Central memory CD8-positive, alpha-beta T cell (primary cell): ENCODE results near the gene CNOT4.
"Not testable (repeated sequence)": the region's sequence is repeated elsewhere in the genome, so short reads cannot be mapped to it uniquely, and the experiment has no call there.

ENCODE experiments used
- ATAC-seq: fragments of 150-1000 bp; cut with Tn5 transposase; replicated peaks from 2 replicates; pipeline ENCODE4 v1.10.0; 2022; ENCODE audit warnings: mild to moderate bottlenecking, moderate FRiP score, moderate number of reproducible peaks; ENCODE audit not compliant: poor library complexity, severe bottlenecking; ENCODE audit errors: extremely low read depth
- DNase-seq, 2 donors: peaks; one replicate each; pipeline ENCODE4 v3.0.0; 2021; ENCODE audit warnings: low spot score in 2 of 2
- H3K27ac Mint-ChIP-seq: one replicate; pipeline ENCODE4 v1.8.0; 2022; ENCODE audit warnings: low read depth, mild to moderate bottlenecking, moderate library complexity, mixed read lengths
- H3K27me3 Mint-ChIP-seq: one replicate; pipeline ENCODE4 v1.8.0; 2022; ENCODE audit warnings: mixed read lengths
- H3K36me3 Mint-ChIP-seq: one replicate; pipeline ENCODE4 v1.8.0; 2022; ENCODE audit warnings: mild to moderate bottlenecking, moderate library complexity, mixed read lengths; ENCODE audit not compliant: insufficient read depth
- H3K4me1 Mint-ChIP-seq: one replicate; pipeline ENCODE4 v1.8.0; 2022; ENCODE audit warnings: mixed read lengths
- H3K4me3 Mint-ChIP-seq: one replicate; pipeline ENCODE4 v1.8.0; 2022; ENCODE audit warnings: mild to moderate bottlenecking, moderate library complexity, mixed read lengths
- H3K9me3 Mint-ChIP-seq: one replicate; pipeline ENCODE4 v1.8.0; 2022; ENCODE audit warnings: mixed read lengths

Gene CNOT4

DNA sequence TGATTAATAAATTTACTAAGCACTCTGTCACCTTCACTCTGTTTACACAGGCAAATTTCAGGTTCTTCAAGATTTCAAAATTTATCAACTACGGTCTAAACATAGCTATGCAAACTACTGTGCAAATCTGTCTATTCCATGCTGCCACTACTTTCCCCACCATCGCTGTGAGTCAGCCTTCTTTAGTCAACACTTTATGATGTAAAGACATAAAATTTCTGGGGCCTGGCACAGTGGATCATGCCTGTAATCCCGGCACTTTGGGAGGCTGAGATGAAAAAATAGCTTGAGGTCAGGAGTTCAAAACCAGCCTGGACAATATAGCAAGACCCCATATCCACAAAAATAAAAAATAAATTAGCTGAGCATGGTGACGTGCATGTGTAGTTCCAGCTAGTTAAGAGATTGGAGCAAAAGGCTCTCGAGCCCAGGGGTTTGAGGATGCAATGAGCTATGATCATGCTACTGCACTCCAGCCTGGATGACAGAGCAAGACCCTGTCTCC, 42.6 kb downstream of the CNOT4 start:
- no peak overlapping the region for H3K4me3 Mint-ChIP-seq
- H3K27ac Mint-ChIP-seq: no peak overlapping the region
- peaks cover 54% of the 10 kb centered on the region for H3K4me1 Mint-ChIP-seq
- ATAC-seq (no peak), DNase-seq (no peak)
- H3K27me3 Mint-ChIP-seq: no peaks in the 10 kb centered on the region
- H3K9me3 Mint-ChIP-seq: no peaks in the 10 kb centered on the region
- H3K36me3 Mint-ChIP-seq: peaks cover 7% of the 10 kb centered on the region

DNA sequence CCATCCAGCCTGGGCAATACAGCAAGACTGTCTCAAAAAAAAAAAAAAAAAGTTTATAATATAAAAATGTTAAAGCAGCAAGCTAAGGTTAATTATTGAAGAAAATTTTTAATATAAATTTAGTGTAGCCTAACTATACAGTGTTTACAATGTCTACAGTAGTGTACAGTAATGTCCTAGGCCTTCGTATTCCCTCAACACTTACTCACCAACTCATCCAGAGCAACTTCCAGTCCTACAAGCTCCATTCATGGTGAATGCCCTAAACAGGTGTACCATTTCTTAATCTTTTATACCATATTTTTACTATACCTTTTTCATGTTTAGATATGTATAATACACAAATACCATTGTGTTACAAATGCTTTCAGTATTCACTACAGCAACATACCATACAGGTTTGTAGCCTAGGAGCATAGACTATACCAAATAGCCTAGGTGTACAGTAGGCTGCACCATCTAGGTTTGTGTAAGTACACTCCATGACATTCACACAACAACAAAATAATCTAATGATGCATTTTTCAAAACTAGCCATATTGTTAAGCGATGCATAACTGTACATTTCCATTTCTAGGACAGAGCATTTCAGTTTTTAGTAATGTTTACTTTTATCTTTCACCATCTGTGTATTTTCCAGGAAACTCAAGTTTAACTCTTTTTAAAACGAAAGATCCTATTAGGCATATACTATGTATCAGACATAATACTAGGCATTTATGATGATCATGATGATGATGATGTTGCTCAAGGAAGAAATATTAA, 43.3 kb downstream of the CNOT4 start:
- H3K27me3 Mint-ChIP-seq: no peaks in the 10 kb centered on the region
- DNase-seq (no peak), ATAC-seq (no peak)
- H3K36me3 Mint-ChIP-seq: peaks cover 6% of the 10 kb centered on the region
- no peak overlapping the region for H3K27ac Mint-ChIP-seq
- H3K4me1 Mint-ChIP-seq: peaks cover 55% of the 10 kb centered on the region
- H3K4me3 Mint-ChIP-seq: no peak overlapping the region
- H3K9me3 Mint-ChIP-seq: no peaks in the 10 kb centered on the region

DNA sequence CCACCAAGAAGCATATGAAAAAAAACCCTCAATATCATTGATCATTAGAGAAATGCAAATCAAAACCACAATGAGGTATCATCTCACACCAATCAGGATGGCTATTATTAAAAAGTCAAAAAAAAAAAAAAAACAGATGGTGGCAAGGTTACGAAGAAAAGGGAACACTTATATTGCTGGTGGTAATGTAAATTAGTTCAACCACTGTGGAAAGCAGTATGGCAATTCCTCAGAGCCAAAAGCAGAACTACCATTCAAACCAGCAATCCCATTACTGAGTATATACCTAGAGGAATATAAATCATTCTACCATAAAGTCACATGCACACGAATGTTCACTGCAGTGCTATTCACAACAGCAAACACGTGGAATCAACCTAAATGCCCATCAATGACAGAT, 46.0 kb downstream of the CNOT4 start:
- ATAC-seq: no peak
- DNase-seq: no peak

DNA sequence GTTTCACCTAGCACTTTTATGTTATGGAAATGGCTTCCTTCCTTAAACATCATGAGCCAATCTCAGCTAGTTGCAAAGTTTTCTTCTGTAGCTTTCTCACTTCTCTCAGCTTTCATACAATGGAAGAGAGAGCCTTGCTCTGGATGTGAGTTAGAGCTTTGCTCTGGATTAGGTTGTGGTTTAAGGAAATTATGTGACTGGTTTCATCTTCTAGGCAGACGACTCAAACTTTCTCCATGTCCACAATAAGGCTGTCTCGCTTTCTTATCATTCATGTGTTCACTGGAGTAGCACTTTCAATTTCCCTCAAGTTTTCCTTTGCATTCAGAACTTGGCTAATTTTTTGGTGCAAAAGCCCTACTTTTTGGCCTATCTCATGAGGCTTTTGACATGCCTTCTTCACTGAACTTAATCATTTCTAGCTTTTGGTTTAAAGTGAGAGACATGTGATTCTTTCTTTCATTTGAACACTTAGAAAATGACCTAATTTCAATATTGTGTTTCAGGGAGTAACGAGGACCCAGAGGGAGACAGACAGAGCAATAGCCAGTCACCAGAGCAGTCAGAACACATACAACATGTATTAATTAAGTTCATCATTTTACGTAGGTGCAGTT, 49.8 kb downstream of the CNOT4 start:
- Mint-ChIP-seq H3K4me1 (peaks cover 66% of the 10 kb centered on the region), H3K27me3 (no peaks in the 10 kb centered on the region), H3K4me3 (no peak overlapping the region), H3K36me3 (peaks cover 5% of the 10 kb centered on the region), H3K9me3 (no peaks in the 10 kb centered on the region), H3K27ac (no peak overlapping the region)
- ATAC-seq (no peak), DNase-seq (no peak)

More for the DNA sequence above, 46.0 kb downstream of the CNOT4 start:
- Mint-ChIP-seq H3K4me3 (no peak overlapping the region), H3K9me3 (no peaks in the 10 kb centered on the region), H3K4me1 (peaks cover 51% of the 10 kb centered on the region), H3K27ac (no peak overlapping the region), H3K36me3 (peaks cover 3% of the 10 kb centered on the region), H3K27me3 (no peaks in the 10 kb centered on the region)

DNA sequence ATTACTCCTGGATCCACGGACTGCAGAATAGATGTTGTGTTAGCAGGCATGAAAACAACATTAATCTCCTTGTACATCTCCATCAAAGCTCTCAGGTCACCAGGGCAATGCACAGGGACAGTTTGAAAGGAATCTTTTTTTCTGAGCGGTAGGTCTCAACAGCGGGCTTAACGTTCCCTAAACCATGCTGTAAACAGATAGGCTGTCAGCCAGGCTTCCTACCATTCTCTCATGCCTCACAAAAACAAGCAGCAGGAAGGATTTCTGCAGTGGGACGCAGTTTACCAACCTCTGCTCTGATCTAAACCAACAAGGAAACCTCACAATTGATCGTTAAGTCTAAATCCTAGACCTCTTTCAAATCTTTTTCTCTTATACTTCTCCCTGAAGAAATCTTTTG, 50.8 kb downstream of the CNOT4 start:
- H3K36me3 Mint-ChIP-seq: peaks cover 6% of the 10 kb centered on the region
- peaks cover 69% of the 10 kb centered on the region for H3K4me1 Mint-ChIP-seq
- no peak overlapping the region for H3K27ac Mint-ChIP-seq
- ATAC-seq: no peak
- H3K4me3 Mint-ChIP-seq: no peak overlapping the region
- H3K27me3 Mint-ChIP-seq: no peaks in the 10 kb centered on the region
- no peak for DNase-seq
- no peaks in the 10 kb centered on the region for H3K9me3 Mint-ChIP-seq

DNA sequence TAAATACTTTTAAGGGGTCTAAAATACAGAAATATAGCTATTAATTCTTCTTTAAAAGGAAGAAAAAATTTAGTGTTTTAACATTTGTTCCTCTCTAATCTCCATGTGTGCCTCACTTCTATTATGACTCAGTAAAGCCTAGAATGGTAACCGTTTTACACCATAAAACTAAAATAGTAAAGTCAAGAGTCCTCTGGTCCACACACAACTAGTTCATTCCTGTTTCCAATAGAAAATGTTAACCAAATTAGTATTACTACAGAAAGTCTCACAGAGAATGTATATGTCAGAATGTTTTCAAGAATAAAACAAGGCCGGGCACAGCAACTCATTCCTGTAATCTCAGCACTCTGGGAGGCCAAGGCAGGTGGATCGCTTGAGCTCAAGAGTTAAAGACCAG, 55.8 kb downstream of the CNOT4 start:
- ATAC-seq: no peak

DNA sequence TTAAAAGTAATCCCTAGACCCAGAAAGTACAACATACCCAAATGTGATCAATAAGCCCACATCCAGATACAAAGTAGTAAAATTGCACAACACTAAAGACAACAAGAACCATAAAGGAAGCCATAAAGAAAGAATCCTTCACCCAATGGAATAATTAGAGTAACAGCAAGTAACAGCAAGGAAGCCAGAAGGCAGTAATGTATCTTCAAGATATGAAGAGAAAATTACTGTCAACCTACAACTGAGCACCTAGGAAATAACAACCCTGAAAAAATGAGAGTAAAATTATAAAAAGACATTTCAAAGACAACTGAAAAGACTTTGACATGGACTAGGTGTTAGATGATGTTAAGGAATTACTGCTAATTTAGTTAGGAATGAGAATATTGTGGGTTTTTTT, 60.5 kb downstream of the CNOT4 start:
- H3K36me3 Mint-ChIP-seq: peaks cover 7% of the 10 kb centered on the region
- peaks cover 53% of the 10 kb centered on the region for H3K4me1 Mint-ChIP-seq
- H3K27me3 Mint-ChIP-seq: no peaks in the 10 kb centered on the region
- H3K27ac Mint-ChIP-seq: no peak overlapping the region
- H3K4me3 Mint-ChIP-seq: no peak overlapping the region
- DNase-seq: no peak
- no peak for ATAC-seq
- H3K9me3 Mint-ChIP-seq: no peaks in the 10 kb centered on the region

More for the DNA sequence above, 55.8 kb downstream of the CNOT4 start:
- no peak for DNase-seq
- Mint-ChIP-seq H3K4me3 (no peak overlapping the region), H3K27me3 (no peaks in the 10 kb centered on the region), H3K27ac (no peak overlapping the region), H3K4me1 (peaks cover 69% of the 10 kb centered on the region), H3K9me3 (no peaks in the 10 kb centered on the region), H3K36me3 (peaks cover 6% of the 10 kb centered on the region)

DNA sequence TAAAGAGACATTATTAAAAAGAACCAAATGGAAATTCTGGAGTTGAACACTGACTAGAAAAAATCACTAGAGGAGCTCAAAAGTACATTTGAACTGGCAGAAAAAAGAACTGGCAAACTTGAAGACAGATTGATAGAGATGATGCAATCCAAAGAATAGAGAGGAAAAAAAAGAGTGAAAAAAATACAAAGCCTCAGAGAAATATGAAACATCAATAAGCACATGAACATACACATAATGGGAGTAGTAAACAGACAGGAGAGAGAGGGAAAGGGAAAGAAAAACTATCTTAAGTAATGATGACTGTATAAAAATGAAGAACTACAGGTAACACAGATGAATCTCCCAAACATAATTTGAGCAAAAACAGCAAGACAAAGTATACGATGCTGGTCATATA, 61.1 kb downstream of the CNOT4 start:
- no peak overlapping the region for H3K4me3 Mint-ChIP-seq
- H3K9me3 Mint-ChIP-seq: no peaks in the 10 kb centered on the region
- peaks cover 5% of the 10 kb centered on the region for H3K36me3 Mint-ChIP-seq
- peaks cover 53% of the 10 kb centered on the region for H3K4me1 Mint-ChIP-seq
- ATAC-seq (no peak), DNase-seq (no peak)
- H3K27me3 Mint-ChIP-seq: no peaks in the 10 kb centered on the region
- H3K27ac Mint-ChIP-seq: peak overlapping the region; percentile 16

DNA sequence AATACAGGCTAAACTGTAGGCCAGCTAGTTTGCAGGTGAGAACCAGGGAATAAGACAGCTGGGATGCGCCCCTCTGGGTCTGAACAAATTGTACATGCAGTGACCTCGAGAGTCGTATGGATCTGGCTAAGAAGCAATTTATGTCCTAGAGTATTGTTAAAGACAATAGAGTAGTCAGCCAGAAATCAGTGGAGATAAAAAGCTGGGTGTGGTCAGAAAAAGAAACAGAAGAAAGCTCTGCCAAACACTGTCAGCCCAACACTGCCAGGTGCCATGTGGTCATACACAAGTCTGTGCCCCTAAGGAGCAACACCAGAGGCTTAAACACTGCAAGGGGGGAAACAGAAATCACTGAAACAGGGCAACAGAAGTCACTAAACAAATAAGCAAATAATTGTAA, 62.2 kb downstream of the CNOT4 start:
- H3K4me1 Mint-ChIP-seq: peaks cover 47% of the 10 kb centered on the region
- DNase-seq (no peak), ATAC-seq (no peak)
- peaks cover 7% of the 10 kb centered on the region for H3K36me3 Mint-ChIP-seq
- no peak overlapping the region for H3K4me3 Mint-ChIP-seq
- peak overlapping the region; percentile 74 for H3K27ac Mint-ChIP-seq
- no peaks in the 10 kb centered on the region for H3K27me3 Mint-ChIP-seq
- no peaks in the 10 kb centered on the region for H3K9me3 Mint-ChIP-seq

DNA sequence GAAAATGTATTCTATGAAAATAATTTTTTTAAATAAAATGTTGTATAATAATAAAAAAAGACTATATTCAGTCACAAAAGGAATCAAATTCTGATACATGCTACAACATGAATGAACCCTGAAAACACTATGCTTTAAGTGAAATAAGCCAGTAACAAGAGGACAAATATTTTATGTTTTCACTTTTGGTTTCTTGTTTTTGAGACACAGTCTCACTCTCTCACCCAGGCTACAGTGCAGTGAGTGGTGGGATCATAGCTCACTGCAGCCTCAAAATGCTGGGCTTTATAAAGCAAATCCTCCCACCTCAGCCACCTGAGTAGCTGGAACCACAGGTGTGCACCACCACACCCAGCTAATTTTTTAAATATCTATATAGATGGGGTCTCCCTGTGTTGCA, 64.2 kb downstream of the CNOT4 start:
- Mint-ChIP-seq H3K27me3 (no peaks in the 10 kb centered on the region), H3K9me3 (no peaks in the 10 kb centered on the region), H3K4me3 (no peak overlapping the region), H3K36me3 (peaks cover 7% of the 10 kb centered on the region), H3K4me1 (peaks cover 38% of the 10 kb centered on the region), H3K27ac (no peak overlapping the region)
- DNase-seq (no peak), ATAC-seq (no peak)

DNA sequence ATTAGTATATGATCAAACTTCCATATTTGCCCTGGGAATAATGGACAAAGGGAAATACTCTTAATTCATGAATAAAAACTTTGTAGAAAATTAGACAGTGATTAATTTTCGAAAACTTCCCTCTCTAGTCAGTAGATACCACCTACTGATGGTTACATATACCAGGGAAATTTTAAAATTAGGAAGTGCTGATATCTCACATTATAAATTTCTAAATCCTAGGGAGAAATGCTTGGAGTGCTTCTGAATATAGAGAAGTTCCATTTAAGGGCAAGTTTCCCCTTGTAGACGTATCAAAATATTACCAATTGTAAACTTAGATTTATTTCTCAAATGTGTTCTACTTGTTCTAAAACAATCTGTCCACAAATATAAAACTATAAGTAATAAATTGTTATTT, 64.6 kb downstream of the CNOT4 start:
- not testable (repeated sequence) for DNase-seq, H3K27ac Mint-ChIP-seq, H3K27me3 Mint-ChIP-seq

DNA sequence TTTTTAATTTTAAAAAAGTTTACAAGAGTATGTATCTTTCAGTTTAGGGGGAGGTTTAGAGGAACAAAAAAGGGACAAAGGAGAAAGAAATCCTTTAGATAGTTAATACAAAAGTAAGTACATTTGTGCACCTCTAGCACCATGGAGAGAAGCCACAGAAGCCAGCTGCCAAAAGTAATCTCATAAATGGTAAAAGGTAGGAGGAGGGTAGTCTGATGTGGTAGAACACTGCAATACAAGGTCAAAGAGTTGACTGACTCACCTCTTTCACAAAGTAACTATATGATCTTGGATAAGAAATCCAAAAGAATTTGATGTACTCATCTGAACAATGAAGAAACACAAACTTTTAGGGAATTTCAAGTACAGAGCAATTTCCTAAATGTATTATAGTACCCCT, 68.1 kb downstream of the CNOT4 start:
- Mint-ChIP-seq H3K27me3 (no peaks in the 10 kb centered on the region), H3K36me3 (peaks cover 12% of the 10 kb centered on the region), H3K4me1 (peaks cover 16% of the 10 kb centered on the region), H3K4me3 (no peak overlapping the region), H3K9me3 (no peaks in the 10 kb centered on the region), H3K27ac (peak overlapping the region; percentile 87)
- no peak for DNase-seq
- no peak for ATAC-seq

More for the DNA sequence above, 64.6 kb downstream of the CNOT4 start:
- not testable (repeated sequence) for ATAC-seq, H3K4me3 Mint-ChIP-seq, H3K36me3 Mint-ChIP-seq, H3K9me3 Mint-ChIP-seq
- H3K4me1 Mint-ChIP-seq: peaks cover 37% of the 10 kb centered on the region

DNA sequence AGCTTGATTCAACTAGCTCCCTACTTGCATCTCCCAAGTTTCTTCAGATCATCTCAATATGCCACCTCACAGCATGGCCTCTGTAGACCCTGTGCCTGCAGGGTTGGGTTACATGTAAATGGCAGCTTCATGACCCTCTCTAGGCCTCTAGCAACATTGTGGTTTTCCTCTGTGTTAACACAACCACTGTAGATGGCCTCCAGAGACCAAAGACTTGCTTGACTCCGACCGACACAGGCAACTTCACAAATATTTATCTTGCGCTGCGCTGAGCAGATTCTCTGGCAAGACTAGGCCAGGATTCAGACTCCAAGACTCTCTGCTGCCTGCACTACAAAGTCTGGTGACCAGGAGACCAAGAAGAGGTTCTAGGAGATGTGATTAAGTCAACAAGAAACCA, 75.9 kb downstream of the CNOT4 start:
- no peak overlapping the region for H3K27ac Mint-ChIP-seq
- H3K36me3 Mint-ChIP-seq: peaks cover 11% of the 10 kb centered on the region
- no peak overlapping the region for H3K4me3 Mint-ChIP-seq
- no peaks in the 10 kb centered on the region for H3K27me3 Mint-ChIP-seq
- H3K4me1 Mint-ChIP-seq: peaks cover 31% of the 10 kb centered on the region
- ATAC-seq (no peak), DNase-seq (no peak)
- peaks cover 6% of the 10 kb centered on the region for H3K9me3 Mint-ChIP-seq
